ENCODE measurements around the gene GSTO2.
"Not testable (repeated sequence)": the region's sequence is repeated elsewhere in the genome, so short reads cannot be mapped to it uniquely, and the experiment has no call there.

Gene GSTO2

DNA sequence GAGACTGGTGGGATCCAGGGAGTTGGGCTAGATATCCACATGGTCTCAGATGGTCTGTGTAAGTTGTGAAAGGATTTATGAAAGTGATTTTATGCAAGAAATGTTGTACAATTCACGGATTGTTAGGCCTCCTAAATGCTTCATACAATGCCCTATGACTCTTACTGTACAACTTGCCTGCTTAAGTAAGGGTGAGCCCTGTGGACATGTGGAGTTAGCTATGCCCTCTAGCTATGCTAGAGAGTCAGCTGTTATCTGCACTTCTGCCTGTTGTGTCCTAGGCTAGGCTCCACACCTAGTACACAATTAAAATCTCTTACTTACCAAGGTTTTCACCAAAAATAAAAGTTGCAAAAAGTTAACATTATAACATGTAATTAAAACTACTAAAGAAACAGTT lies 35.2 kb upstream of the GSTO2 start:
- in situ Hi-C loops (cut with HindIII; ENCODE audit: low sequenced_read_pairs), result no loop called here
- no peak overlapping the region for H3K4me3 ChIP-seq (ENCODE audit: low read depth, low read length)
- TF ChIP-seq CTCF (IDR thresholded peaks at IDR 0.05; ENCODE audit: low read depth, low read length), result no peak
- no peak for DNase-seq (ENCODE audit: low read depth, low spot score)

DNA sequence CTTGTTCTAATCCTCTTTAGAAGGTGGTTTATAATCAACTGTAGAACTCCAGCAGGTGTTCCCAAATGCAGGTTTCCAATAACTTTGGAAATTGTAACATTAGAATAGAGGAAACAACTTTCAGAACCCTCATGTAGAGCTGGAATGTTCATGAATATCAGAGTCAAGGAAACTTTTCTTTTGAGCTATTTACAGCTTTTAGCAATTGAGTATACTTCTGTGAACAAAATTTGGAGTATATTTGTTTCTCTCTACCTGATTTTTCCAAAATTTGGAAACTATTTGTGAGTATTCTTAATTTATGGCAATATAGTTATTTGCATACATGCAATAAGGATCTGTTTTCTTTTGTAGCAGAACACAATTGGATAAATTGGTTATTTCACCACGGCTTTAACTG lies 34.0 kb upstream of the GSTO2 start:
- no peak for TF ChIP-seq CTCF (IDR thresholded peaks at IDR 0.05; ENCODE audit: low read depth, low read length)
- in situ Hi-C loops (cut with HindIII; ENCODE audit: low sequenced_read_pairs), result no loop called here
- no peak for DNase-seq (ENCODE audit: low read depth, low spot score)
- no peak overlapping the region for H3K4me3 ChIP-seq (ENCODE audit: low read depth, low read length)

GRCh38 chr10:104235801-104236200 lies 33.2 kb upstream of the GSTO2 start:
- no peak for TF ChIP-seq CTCF (IDR thresholded peaks at IDR 0.05; ENCODE audit: low read depth, low read length)
- no peak overlapping the region for H3K4me3 ChIP-seq (ENCODE audit: low read depth, low read length)
- in situ Hi-C loops (cut with HindIII; ENCODE audit: low sequenced_read_pairs), result no loop called here
- no peak for DNase-seq (ENCODE audit: low read depth, low spot score)

DNA sequence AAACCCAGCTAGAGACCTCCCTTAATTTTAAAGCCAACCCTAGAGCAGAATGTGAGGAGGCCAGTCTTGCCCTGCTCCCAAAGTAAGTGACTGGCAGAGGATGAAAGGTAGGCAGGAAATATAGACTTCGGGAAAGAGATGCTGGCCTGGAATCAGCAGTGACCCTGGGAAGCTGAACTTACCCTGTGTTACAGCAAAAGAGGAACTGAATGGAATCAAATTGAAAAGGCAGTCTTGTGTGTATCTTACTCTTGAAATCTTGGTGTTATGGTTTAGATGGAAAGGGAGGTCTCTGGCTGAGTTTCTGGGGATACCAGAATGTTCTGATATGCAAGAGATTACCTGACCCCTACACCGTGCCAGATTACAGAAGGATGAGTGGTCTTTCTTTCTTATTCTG lies 28.9 kb upstream of the GSTO2 start:
- H3K4me3 ChIP-seq (ENCODE audit: low read depth, low read length), result no peak overlapping the region
- in situ Hi-C loops (cut with HindIII; ENCODE audit: low sequenced_read_pairs), result no loop called here
- TF ChIP-seq CTCF (IDR thresholded peaks at IDR 0.05; ENCODE audit: low read depth, low read length), result no peak
- no peak for DNase-seq (ENCODE audit: low read depth, low spot score)

DNA sequence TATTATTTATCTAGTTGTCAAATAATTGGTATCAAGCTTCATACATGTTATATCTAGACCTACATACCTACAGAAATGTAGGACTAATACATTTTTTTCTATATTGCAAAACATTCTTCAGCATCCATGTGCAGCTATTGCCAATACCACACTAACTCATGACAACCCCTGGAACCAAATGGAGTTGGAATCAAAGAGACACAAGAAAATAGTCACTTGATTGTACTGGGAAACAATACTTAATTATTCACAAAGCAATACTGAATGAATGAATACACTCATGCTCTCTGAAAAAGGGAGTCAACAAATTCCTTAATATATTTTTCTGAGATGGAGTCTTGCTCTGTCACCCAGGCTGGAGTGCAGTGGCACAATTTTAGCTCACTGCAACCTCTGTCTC lies 26.4 kb upstream of the GSTO2 start:
- TF ChIP-seq CTCF (IDR thresholded peaks at IDR 0.05; ENCODE audit: low read depth, low read length), result no peak
- DNase-seq (ENCODE audit: low read depth, low spot score), result no peak
- no peak overlapping the region for H3K4me3 ChIP-seq (ENCODE audit: low read depth, low read length)
- in situ Hi-C loops (cut with HindIII; ENCODE audit: low sequenced_read_pairs), result no loop called here

GRCh38 chr10:104243009-104243408 lies 26.0 kb upstream of the GSTO2 start:
- DNase-seq (ENCODE audit: low read depth, low spot score); H3K4me3 ChIP-seq (ENCODE audit: low read depth, low read length); in situ Hi-C loops (cut with HindIII; ENCODE audit: low sequenced_read_pairs): not testable (repeated sequence)

DNA sequence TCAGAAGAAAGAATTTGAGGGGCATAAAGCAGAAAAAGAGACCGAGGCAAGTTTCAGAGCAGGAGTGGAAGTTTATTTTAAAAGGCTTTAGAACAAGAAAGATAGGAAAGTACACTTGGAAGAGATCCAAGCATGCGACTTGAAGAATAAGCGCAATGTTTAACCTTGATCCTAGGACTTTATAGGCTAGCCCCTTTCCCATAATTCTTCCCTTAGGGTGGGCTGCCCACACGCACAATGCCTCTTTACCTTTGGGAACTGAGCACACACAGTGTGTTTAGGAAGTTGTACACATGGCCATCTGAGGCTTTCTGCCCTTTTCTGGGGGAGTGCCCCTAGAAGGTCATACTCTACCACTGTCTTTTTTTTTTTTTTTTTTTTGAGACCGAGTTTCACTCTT lies 25.5 kb upstream of the GSTO2 start:
- H3K4me3 ChIP-seq (ENCODE audit: low read depth, low read length), result no peak overlapping the region
- in situ Hi-C loops (cut with HindIII; ENCODE audit: low sequenced_read_pairs), result no loop called here
- no peak for TF ChIP-seq CTCF (IDR thresholded peaks at IDR 0.05; ENCODE audit: low read depth, low read length)
- DNase-seq (ENCODE audit: low read depth, low spot score), result no peak

Data from astrocyte of the spinal cord (primary cell).